ENCODE measurements around the gene PACS2.
A peak's percentile ranks its signal among the peaks of the same experiment; 100 is the strongest.

The PACS2 gene

DNA sequence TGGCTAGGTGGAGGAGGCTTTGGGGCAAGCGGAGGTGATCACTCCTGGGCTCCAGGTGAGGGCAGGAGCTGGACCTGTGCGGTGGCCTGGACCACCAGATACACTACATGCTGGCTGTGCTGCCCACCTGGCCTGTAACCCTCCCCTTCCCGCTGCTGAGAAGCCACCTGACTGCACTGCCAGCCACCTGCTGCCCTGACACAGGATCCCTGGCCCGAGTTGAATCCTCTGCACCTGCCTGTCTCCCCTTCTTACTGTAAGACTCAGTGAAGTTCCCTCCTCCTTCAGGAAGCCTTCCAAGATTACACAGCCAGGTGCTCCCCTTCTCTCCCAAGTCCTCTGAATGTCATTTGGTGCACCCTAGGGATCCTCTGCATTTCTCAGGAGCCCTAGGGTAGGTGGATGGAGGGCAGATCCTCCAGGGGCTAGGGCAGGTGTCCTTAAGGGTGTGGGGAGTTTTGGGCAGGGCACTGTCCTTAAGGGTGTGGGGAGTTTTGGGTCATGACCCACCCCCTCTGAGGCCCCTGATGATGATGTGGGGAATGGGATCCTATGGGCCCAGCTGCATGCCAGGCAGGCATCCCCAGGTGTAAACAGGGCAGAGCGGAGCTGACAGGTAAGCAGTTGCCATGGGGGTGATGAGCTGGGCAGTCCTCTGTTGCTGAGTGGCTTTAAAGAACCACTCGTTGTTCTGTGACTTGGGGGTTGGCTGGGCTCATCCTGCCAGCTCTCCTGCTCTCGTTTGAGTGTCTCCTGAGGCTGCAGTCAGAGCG lies 98.4 kb downstream of the PACS2 start:
- DNase-seq = no peak

DNA sequence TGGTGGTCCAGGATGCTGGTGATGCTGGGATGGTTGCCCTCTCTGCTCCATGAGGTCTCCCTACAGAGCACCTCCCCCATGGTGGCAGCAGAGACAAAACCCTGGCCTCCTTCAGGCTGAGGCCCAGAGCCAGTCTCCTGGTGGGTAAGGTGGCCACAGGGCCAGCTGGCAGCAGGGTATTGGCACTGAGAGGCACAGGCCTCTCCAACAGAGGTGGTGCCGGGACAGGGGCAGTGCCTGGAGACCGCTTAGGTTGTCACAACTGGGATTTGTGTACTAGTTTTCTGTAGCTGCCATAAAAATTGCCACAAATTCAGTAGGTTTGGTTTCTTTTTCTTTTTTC lies 99.0 kb downstream of the PACS2 start:
- no peak for DNase-seq

- DNase-seq = peak; percentile 88
These were observed 100.2 kb downstream of the PACS2 start for GRCh38 chr14:105414456-105415371.

DNA sequence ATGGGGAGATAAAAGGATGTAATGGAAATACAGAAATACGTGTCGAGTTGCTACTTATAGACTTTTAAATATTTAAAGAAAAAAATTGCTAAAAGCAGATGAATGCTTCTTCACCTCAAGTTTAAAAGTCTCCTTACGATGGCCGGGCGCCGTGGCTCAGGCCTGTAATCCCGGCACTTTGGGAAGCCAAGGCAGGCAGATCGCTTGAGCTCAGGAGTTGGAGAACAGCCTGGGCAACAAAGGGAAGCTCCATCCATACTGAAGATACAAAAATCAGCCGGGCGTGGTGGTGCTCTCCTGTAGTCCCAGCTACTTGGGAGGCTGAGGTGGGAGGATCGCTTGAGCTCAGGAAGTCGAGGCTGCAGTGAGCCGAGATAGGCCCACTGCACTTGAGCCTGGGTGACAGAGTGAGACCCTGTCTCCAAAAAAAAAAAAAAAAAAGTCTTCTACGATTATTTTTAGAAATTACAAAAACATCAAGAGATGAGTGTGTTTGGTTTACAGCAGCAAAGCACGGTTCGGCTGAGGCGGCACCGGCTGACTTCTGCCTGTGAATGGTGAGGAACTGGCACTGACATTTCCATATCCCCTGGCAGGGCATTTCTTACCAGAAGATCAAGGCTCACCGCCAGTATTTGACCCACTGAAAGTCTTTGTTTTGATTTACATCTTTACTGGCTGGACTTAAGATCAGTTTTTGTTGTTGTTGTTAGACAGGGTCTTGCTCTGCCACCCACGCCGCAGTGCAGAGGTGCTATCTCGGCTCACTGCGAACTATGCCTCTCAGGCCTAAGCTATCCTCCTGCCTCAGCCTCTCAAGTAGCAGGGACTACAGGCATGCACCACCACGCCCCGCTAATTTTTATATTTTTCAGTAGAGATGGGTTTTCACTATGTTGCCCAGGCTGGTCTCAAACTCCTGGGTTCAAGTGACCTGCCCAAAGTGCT lies 101.2 kb downstream of the PACS2 start:
- DNase-seq = no peak

- no peak for DNase-seq
These were observed 102.1 kb downstream of the PACS2 start for GRCh38 chr14:105416671-105417070.

DNA sequence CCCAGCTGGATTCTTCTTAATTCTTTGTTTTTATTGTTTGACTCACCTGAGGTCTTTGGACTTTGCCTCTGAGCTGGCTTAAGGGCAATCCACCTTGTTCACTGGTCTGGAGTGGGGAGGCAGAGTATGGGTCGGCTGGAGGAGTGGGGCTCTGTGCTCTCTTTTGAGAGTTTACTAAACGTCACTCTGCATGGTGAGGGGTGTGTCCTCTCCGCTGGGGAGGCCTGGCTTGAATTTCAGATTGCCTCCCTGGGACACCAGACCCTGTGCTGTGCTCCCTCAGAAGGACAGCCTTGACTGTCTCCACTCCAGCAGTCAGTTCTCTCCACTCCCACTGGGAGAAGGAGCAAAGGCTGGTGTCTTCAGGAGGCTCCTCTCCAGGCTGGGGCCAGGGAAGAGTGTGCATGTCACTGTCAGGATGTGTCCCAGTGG lies 103.2 kb downstream of the PACS2 start:
- DNase-seq = no peak

- DNase-seq = no peak
These were observed 104.0 kb downstream of the PACS2 start for GRCh38 chr14:105418269-105419194.

DNA sequence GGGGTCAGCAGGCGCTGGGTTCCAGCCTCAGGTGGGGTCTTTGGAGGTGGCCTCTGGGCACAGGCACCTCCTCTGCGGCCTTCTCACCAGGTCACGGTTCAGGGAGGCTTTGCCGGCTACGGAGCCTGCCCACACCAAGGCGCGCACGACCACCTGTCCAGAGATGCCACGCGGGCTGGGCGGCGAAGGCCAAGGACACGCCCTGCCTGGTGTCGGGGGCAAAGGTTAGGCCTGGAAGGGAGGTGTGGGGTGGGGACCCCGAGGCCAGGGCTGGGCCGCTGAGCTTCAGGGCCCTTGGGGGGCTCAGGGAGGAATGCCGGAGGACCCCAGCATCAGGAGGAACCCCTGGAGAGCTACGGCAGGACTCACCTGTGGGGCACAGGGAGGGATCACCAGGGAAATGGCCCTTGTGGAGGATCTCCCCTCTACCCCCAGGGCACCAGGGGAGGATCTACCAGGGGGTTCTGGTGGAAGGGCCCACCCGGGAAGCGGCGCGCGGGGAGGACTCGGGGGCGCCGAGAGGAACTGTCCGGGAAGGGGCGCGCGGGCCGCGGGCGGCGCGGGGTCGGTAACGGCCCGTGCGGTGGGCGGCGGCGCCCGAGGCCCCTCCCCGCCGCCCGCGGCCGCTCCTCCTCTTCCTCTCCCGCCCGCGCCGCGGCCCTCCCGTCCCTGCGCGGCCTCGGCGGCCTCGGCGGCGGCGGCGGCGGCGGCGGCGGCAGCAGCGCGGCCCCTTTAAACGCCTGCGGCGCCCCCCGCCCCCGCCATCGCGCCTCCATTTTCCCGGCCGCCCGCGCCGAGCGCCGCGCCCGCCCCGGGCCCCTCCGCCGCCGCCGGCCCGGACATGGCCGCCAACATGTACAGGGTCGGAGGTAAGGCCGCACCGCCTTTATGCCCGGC lies 104.9 kb downstream of the PACS2 start, which contains the start of gene MTA1:
Gene MTA1, plus strand, starts transcription at position 633 of the 897 bp plus-strand sequence. Its CDS starts 209 bp downstream, at position 842.
- no peak for DNase-seq

DNA sequence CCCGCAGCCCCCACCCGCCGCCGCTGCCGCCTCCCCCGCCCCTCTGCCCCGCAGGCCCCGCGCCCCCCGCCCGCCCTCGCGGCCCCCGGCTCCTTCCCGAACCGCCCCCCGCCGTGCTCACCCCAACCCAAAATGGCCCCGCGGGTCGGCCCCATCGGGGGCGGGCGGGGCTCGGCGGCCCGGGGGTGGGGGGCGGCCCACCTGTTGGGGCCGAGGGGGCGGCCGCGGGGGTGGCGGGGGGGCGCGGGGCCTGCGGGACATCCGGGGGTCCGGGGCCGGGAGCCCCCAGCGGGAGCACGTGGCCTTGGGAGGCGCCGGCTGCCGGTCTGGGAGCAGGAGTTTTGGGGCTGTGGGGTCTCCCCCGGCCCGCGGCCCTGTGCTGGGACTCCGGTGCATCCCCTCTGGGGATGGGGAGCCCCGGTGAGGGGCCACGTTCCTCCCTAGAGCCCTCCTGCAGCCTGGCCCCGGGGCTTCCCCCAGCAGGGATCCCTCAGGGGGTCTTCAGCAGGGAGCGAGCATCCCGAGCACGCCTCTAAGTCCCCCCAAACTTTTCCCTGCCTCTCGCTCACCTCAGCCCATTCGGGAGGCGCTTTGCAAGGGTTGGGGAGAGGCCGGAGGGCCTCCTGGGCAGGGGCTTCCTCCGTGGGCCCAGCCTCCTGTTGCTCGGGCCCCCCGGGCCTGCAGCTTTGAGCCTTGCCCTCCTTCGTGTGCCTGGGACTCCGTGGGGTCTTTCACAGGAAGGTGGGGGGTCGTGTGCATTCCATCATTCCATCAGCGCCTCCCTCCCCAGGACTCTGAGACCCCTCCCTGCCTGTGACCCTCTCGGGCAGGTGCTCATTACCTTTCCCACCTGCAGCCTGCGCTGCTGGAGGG lies 105.8 kb downstream of the PACS2 start:
- no peak for DNase-seq

- DNase-seq = no peak
These were observed 106.6 kb downstream of the PACS2 start for GRCh38 chr14:105420974-105421674.

GRCh38 chr14:105421723-105422615 lies 107.4 kb downstream of the PACS2 start:
- DNase-seq = no peak

DNA sequence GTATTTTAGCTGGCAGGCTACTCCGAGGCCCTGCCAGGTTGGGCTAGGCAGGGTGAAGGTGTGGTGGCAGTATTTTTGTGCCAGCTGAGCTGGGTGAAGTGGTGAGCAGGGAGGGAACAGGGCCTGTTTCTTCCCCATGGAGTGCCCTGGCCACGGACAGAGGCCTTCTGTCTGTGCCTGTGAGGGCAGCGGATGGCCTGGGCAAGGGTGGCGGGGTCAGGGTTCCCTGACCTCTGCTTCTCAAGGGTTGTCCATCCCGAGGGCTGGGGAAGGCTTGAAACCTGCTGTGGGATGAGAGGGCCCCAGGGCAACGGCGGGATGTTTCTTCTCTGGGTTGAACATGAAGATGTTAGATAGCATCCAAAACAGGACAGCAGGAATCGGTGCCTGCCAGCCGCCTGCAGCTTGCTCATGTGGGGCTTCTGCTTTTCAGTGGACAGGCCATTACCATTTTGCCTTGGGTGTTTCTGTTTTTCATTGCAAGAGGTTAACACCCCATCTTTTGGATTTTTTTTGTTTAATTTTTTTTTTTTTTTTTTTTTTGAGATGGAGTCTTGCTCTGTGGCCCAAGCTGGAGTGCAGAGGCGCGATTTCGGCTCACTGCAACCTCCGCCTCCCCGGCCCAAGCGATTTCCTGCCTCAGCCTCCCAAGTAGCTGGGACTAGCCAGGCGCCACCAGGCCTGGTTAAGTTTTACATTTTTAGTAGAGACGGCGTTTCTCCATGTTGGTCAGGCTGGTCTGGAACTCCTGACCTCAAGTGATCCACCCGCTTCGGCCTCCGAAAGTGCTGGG lies 108.3 kb downstream of the PACS2 start:
- DNase-seq = no peak

DNA sequence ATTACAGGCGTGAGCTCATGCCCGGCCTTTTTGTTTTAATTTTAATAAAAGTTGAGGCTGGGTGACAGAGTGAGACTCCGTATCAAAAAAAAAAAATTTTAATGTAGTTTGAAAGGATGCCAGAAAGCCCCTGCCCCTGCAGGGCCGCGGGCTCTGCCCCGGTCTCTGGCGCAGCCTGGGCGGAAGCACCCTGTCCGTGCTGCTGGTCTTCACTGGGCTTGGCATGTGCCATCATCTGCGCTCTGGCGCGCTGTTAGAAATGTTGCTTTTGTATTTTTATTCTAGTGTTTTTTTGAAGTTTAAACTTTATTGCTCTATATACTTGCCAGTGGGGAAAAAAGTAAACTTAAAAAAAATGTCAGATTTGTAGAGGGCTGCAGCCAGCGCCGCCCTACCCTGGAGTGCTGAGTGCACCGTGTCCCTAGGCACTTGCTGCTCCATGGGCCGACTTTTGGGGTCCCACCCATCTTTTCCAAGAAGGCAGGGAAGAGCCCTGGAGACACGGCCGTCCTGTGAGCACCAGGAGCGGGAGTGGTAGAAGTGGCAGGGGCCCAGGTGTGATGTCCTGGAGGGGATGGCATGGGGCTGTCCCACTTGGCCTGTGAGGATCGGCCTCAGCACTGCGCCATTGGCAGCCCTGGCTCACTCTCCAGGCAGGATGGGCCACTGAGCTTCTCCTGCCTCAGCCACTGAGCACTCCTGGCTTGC lies 109.1 kb downstream of the PACS2 start:
- DNase-seq = no peak

GRCh38 chr14:105424861-105425260 lies 110.3 kb downstream of the PACS2 start:
- DNase-seq = no peak

DNA sequence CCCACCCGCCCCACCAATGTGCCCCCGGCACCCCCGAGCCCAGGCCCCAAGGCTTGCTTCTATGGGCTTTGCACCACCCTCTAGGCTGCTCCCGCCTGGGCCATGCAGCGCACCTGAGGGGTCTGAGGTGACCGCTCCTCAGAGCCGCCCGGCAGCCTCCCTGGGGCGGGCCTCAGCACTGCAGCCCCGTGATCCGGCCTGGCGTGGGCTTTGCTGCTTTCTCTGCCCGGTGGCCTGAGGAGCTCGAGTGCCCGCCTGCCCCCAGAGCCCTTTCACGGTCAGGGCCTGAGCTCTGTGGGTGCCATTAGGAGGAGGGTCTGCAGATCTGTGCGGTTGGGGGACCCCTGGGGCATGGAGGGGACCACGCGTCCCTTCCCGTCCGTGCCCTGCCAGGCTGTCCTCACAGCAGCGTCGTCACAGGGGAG lies 111.3 kb downstream of the PACS2 start:
- DNase-seq = no peak
